Central memory CD4-positive, alpha-beta T cell (primary cell): ENCODE measurements around the gene MED13.
"Not testable (repeated sequence)": the region's sequence is repeated elsewhere in the genome, so short reads cannot be mapped to it uniquely, and the experiment has no call there.

ENCODE experiments used
- DNase-seq: peaks from one replicate; pipeline ENCODE4 v3.0.0; 2022

Gene MED13

DNA sequence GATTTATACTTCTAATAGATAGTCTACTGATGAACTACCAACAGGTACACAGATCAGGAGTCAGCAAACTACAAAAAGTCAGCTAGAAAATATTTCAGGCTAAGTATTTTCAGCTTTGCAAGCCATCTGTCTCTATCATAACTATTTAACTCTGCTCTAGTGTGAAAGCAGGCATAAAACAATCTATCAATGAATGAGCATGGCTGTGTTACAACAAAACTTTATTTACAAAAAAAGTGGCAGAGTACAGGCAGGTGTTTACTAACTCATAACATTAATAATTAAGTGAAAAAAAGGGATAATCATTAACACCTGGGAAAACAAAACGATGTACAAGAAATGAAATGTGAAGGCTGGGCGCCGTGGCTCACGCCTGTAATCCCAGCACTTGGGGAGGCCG is 15.8 kb downstream of the MED13 start:
- DNase-seq = no peak

- DNase-seq = no peak
Observed at GRCh38 chr17:62048262-62048661, 16.8 kb downstream of the MED13 start.

GRCh38 chr17:62045517-62045916 is 19.6 kb downstream of the MED13 start:
- no peak for DNase-seq

GRCh38 chr17:62045109-62045508 is 20.0 kb downstream of the MED13 start:
- no peak for DNase-seq

DNA sequence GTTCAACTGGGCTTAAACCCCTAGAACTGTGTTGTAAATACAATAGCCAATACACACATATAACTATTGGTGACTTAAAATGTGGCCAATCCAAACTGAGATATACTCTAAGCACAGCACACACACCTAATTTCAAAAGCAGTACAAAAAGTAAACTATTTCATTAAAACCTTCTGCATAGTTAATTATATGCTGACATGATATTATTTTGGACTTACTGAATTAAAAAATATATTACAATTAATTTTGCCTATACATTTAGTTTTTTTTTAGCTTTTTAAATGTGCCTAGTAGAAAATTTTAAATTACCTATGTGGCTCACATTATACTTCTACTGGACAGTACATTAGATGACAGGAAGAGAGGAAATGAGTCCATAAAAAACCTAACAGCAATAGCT is 21.5 kb downstream of the MED13 start:
- DNase-seq = no peak

GRCh38 chr17:62043140-62043539 is 21.9 kb downstream of the MED13 start:
- no peak for DNase-seq

- DNase-seq = no peak
Observed at GRCh38 chr17:62038248-62038647, 26.8 kb downstream of the MED13 start.

- DNase-seq = no peak
Observed at GRCh38 chr17:62033317-62033716, 31.8 kb downstream of the MED13 start.

DNA sequence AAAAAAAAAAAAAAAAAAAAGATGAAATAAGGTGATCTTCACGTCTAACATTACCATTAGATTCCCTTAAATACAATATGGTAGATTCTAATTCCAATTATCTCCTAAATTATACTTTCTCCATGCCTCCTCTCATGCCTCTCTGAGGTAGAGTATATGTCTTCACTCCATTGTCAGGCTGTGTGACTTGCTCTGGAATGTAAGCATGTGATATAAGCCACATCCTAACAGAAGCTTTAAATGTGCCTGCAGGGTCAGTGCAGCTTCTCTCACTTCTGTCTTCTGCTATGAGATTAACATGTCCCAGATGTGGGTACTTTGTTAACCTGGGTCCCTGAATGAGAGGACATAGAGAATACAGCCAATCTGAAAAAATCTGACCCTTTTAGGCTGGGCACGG is 32.6 kb downstream of the MED13 start:
- no peak for DNase-seq

GRCh38 chr17:62030264-62030663 is 34.8 kb downstream of the MED13 start:
- DNase-seq = no peak

GRCh38 chr17:62024866-62025265 is 40.2 kb downstream of the MED13 start:
- DNase-seq = no peak

DNA sequence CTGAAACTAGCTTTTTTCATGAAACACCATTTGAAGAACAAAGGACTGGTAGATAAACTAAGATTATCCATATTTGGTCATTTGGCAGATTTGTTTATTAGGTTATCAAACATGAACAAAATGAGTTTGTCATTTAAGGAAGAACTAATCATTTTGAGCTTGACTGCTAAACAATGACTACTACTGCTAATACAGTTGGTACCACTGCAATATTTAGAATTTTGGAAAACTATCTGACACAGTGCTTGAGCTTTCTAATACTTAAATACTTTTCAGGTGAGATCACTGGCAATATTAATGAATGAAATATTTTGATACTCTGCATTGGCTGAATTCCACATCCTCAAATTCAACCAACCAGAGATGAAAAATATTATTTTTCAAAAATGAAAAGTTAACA is 47.2 kb downstream of the MED13 start:
- no peak for DNase-seq

- no peak for DNase-seq
Observed at GRCh38 chr17:62017496-62017895, 47.6 kb downstream of the MED13 start.

DNA sequence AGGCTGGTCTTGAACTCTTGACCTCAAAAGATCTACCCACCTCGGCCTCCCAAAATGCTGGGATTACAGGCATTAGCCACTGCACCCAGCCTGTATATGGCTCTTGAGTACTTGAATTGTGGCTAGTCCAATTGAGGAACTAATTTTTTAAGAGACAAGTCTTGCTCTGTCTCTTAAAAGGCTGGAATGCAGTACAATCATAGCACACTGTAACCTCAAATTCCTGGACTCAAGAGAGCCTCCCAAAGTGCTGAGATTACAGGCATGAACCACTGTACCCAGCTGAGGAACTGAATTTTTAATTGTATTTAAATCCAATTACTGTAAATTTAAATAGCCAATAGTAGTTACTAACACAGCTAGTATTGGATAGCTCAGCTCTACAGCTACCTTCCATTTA is 50.6 kb downstream of the MED13 start:
- no peak for DNase-seq

- no peak for DNase-seq
Observed at GRCh38 chr17:62009220-62009619, 55.9 kb downstream of the MED13 start.

DNA sequence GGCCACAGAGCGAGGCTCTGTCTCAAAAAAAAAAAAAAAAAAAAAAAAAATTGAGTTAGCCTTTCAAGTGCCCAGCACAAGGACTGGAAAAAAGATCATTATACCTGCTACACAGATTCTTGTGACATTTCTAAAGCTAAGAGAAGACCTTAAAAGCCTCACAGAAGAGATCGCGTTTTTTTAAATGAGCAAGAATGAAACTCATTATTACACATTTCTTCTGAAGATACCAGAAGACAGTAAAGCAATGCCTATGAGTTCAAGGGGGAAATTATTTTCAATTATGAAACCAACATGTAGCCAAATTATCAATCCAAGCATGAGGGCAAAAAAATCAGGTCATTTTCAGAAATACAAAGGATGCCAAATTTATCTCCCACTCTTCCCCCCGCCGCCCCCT is 56.8 kb downstream of the MED13 start:
- no peak for DNase-seq

GRCh38 chr17:62004388-62004787 is 60.7 kb downstream of the MED13 start:
- DNase-seq = no peak

DNA sequence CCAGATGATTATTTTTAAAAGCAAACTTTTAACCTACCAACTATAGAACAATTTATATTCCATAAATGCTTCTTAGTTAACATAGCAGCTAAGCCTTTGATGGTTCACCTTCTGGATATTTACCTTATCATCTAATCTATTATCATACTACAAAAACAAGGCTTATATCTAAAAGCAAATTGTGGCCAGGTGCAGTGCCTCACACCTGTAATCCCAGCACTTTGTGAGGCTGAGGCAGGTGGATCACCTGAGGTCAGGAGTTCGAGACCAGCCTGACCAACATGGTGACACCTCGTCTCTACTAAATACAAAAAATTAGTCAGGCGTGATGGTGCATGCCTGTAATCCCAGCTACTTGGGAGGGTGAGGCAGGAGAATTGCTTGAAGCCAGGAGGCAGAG is 61.9 kb downstream of the MED13 start:
- DNase-seq = not testable (repeated sequence)

DNA sequence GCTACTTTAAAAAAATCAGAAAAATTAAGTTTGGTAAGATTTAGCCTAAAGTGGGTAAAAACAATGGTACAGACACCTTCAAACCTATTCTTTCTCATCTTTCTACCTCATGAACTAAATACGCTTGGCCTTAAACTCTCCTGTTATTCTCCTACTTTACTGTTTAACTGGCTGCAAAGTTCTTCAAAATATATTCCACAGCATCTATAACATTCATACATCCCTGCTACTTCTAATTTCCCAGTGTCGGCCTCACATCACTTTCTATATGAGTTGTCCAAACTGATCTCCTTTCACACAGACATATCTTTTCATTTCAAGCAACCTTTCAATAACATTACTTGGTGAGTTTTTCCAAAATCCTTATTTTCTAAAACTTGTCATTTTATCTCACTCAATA is 64.0 kb downstream of the MED13 start:
- no peak for DNase-seq

DNA sequence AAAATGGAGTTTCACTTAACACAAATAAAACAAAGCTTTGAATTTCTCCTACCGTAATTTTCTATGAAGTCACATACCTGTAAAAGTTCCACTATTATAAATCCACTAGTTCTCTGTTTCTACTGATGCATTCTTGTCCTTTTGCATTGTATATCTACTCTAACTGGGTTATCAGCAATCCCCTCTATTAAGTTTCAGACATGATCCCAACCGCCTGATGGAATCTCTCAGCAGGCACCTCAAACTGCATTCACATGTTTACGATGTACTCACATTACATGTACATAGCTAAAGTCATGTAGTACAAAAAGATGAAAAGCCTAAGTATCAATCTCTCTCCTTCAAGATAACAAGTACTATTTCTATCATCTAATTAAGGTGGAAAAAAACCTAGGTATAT is 64.9 kb downstream of the MED13 start:
- no peak for DNase-seq

- DNase-seq = not testable (repeated sequence)
Observed at GRCh38 chr17:61998534-61998933, 66.5 kb downstream of the MED13 start.

GRCh38 chr17:61997664-61998063 is 67.4 kb downstream of the MED13 start:
- no peak for DNase-seq

- DNase-seq = no peak
Observed at GRCh38 chr17:61996916-61997605, 68.0 kb downstream of the MED13 start.

- DNase-seq = no peak
Observed at GRCh38 chr17:61989509-61989908, 75.6 kb downstream of the MED13 start.

GRCh38 chr17:61986898-61987297 is 78.2 kb downstream of the MED13 start:
- no peak for DNase-seq
